ENCODE measurements around the gene SLAMF1. TPM values are rescaled to one million over a fixed set of nuclear protein-coding genes. Genes with fewer than 3 reads are reported as not detected.
"Not testable (repeated sequence)": the region's sequence is repeated elsewhere in the genome, so short reads cannot be mapped to it uniquely, and the experiment has no call there.

The SLAMF1 gene
- total and polyA plus RNA-seq, 12 donors: 0.17 to 3.8 (median 0.32) TPM; not detected in 4

DNA sequence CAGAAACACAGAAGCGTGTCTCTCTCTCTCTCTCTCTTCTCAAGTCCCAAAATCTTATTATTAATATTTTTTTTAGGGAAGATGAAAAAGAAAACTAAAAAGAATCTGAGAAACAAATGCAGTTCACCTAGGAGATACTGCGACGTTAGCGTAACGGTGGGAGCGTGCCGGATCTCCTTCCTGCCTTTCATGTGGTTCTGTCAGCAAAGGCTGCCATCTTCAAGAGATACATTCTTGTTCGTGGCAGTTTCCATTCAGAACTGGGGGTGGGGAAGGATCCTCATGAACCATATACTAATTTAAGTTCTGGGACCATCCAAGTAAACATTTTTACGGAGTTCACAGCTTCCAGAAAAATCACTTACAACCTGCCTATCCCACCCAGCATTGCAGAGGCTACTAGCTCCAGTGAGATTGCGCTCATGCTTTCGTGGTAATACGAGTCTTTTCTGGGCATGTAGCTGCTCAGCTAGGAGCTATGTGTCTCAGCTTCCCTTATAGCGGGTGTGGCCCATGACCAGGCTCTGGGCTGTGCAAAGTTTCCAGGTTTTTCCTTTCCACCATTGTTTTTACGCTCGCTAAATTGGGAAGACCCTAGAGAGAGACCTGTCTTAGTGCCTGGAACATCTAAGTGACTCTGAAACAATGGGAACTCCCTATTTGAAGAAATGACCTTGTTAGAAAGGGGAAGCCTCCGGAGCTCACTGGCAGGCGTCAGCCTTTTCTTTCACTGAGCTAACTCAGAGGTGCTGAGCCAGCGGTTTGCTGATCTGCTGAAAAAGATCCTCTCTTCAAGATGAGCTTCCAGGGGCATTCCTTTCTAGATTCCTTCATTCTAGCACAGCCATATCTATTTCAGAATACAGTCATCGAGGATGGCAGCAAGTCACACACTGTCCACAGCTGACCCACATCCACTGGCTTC, 17.3 kb downstream of the SLAMF1 start:
- TF ChIP-seq, protein P1, sequence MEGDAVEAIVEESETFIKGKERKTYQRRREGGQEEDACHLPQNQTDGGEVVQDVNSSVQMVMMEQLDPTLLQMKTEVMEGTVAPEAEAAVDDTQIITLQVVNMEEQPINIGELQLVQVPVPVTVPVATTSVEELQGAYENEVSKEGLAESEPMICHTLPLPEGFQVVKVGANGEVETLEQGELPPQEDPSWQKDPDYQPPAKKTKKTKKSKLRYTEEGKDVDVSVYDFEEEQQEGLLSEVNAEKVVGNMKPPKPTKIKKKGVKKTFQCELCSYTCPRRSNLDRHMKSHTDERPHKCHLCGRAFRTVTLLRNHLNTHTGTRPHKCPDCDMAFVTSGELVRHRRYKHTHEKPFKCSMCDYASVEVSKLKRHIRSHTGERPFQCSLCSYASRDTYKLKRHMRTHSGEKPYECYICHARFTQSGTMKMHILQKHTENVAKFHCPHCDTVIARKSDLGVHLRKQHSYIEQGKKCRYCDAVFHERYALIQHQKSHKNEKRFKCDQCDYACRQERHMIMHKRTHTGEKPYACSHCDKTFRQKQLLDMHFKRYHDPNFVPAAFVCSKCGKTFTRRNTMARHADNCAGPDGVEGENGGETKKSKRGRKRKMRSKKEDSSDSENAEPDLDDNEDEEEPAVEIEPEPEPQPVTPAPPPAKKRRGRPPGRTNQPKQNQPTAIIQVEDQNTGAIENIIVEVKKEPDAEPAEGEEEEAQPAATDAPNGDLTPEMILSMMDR (IDR thresholded peaks at IDR 0.05): no peak
- no peak overlapping the region for H3K4me3 ChIP-seq
- intact Hi-C loops (cut with DNase I): no loop called here
- H3K4me1 ChIP-seq: peaks cover 0 to 78% (median 0%) of the 10 kb centered on the region in 9 donors
- H3K27me3 ChIP-seq: no peaks in the 10 kb centered on the region
- H3K9me3 ChIP-seq: no peaks in the 10 kb centered on the region
- DNase-seq: peak; percentile 31 to 35
- peak; percentile 42 to 70 (median 61) for ATAC-seq
- peak overlapping the region in 4 of 10 donors; percentile 17 to 77 (median 22) for H3K27ac ChIP-seq
- WGBS, 2 donors: 51 to 66% methylated on average over 19 of the region's 19 CpGs
- no peaks in the 10 kb centered on the region for H3K36me3 ChIP-seq

DNA sequence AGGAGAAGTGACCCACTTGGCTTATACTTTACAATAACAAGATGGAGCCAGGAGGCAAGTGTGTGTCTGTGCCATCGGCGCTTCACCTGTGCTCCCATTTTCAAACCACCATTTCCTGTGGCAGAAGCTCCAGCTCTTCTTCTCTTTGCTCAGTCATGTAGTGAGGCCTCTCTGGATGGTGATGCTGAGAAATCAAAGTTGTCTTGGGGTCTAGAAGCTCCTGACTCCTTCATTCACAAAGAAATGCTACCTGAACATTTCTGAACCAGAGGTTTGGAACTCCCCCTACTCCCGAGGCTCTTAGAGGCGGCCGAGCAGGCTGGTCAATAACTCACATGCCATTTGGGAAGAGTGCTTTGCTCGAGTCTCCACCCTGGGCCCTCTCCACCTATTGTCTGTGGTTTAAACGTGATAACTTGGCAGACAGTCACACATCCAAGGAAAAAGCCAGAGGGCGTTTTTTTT, 18.0 kb downstream of the SLAMF1 start:
- no peaks in the 10 kb centered on the region for H3K9me3 ChIP-seq
- ATAC-seq (no peak), DNase-seq (no peak)
- no peak overlapping the region for H3K4me3 ChIP-seq
- no peaks in the 10 kb centered on the region for H3K36me3 ChIP-seq
- no peaks in the 10 kb centered on the region for H3K27me3 ChIP-seq
- 64 to 77% methylated on average over 8 of the region's 8 CpGs for WGBS, 2 donors
- peaks cover 0 to 81% (median 0%) of the 10 kb centered on the region in 9 donors for H3K4me1 ChIP-seq
- intact Hi-C loops (cut with DNase I): no loop called here
- peak overlapping the region in 1 of 10 donors; percentile 77 for H3K27ac ChIP-seq
- TF ChIP-seq, protein P1 (IDR thresholded peaks at IDR 0.05): no peak

DNA sequence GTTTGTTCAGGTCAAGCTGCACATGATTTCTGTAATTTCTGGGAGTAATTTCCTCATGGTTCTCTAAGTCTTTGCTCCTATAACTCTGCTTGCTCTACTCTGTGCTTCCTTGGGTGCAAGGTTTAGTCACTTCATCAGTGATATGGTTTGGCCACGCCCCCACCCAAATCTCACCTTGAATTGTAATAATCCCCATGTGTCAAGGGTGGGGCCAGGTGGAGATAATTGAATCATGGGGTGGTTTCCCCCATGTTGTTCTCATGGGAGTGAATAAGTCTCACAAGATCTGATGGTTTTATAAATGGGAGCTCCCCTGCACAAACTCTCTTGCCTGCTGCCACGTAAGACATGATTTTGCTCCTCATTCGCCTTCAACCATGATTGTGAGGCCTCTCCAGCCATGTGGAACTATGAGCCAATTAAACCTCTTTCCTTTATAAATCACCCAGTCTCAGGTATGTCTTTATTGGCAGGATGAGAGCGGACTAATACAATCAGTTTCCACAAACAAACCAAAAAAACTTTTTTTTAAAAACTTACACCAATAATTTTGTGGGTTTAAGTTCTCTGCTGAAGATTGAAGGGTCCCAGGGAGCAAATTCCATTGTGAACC, 19.1 kb downstream of the SLAMF1 start:
- ATAC-seq; H3K9me3 ChIP-seq; H3K4me3 ChIP-seq; intact Hi-C loops (cut with DNase I); DNase-seq; H3K27me3 ChIP-seq; H3K36me3 ChIP-seq: not testable (repeated sequence)
- WGBS, 2 donors: 95 to 96% methylated on average over 4 of the region's 4 CpGs
- Histone ChIP-seq H3K4me1 (peaks cover 0 to 84% (median 0%) of the 10 kb centered on the region in 9 donors), H3K27ac (peak overlapping the region in 1 of 10 donors; percentile 77)

DNA sequence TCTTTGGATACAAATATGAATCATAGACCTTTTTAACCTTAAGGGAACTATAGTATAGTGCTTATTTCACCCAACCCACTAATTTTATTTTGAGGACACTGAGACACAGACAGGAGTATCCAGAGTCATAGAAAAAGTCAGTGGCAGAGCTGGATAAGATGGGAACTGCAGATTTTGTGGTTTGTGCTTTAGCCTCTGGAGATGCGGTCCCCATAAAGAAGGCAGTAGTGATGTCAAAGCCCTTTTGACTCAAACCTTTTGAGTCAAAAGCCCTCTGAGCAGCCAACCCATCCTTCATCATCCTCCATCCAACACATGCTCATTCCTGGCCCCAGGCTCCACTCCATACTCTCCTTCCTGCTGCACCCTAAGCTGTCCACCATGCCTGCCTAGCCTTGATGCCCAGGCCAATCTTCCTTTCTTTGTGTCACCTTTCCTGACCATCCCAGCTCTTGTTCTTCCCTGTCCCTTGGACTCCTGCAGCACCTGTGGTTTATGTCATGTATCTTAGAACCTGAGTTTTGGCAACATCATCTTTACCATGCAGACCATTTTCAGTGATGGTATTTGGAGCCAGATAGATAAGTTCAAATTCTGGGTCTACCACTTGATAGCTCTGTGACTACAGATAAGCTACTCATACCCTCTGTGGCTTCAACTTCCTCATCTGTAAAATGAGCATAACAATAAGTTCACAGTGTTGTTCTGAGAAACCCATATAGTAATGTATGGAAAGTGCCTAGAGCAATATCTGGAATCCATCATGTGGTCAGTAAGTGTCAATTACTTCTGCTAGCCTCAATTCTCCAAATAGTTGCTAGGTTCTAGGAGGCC, 20.1 kb downstream of the SLAMF1 start:
- Histone ChIP-seq H3K4me1 (peaks cover 0 to 75% (median 0%) of the 10 kb centered on the region in 9 donors), H3K9me3 (no peaks in the 10 kb centered on the region), H3K27ac (peak overlapping the region in 1 of 10 donors; percentile 55), H3K27me3 (peaks cover 0 to 4% (median 0%) of the 10 kb centered on the region in 7 donors), H3K4me3 (no peak overlapping the region), H3K36me3 (no peaks in the 10 kb centered on the region)
- DNase-seq: no peak
- TF ChIP-seq, protein P1 (IDR thresholded peaks at IDR 0.05): no peak
- no peak for ATAC-seq
- intact Hi-C loops (cut with DNase I): no loop called here
- WGBS, 2 donors: 100% methylated on average over 1 of the region's 1 CpG

Data from heart right ventricle (tissue), 16 donors.